Activated T-helper 1 cell treated with anti-CD3 and anti-CD28 coated beads, Interleukin-2, amount 50 U/mL, for 16 hours (primary cell): ENCODE results near the gene CD160.
"Not testable (repeated sequence)": the region's sequence is repeated elsewhere in the genome, so short reads cannot be mapped to it uniquely, and the experiment has no call there.

Experiments used
- DNase-seq, 2 donors: peaks; one replicate each; pipeline ENCODE4 v3.0.0-alpha.2; 2020; ENCODE audit warnings: low read depth in 1 of 2, low spot score in 1 of 2

CD160 gene

GRCh38 chr1:145758116-145758515, 38.8 kb downstream of the CD160 start:
- no peak for DNase-seq

- no peak for DNase-seq
Measured at GRCh38 chr1:145758575-145758974, 39.3 kb downstream of the CD160 start.

GRCh38 chr1:145759721-145760120, 40.4 kb downstream of the CD160 start:
- DNase-seq, result no peak

GRCh38 chr1:145760395-145760949, 41.2 kb downstream of the CD160 start:
- not testable (repeated sequence) for DNase-seq

GRCh38 chr1:145761498-145761897, 42.2 kb downstream of the CD160 start:
- DNase-seq, result not testable (repeated sequence)

GRCh38 chr1:145762001-145762400, 42.7 kb downstream of the CD160 start:
- DNase-seq, result not testable (repeated sequence)

GRCh38 chr1:145764231-145764940, 45.1 kb downstream of the CD160 start:
- not testable (repeated sequence) for DNase-seq

GRCh38 chr1:145765127-145765526, 45.8 kb downstream of the CD160 start:
- DNase-seq, result not testable (repeated sequence)

GRCh38 chr1:145765585-145766360, 46.5 kb downstream of the CD160 start:
- not testable (repeated sequence) for DNase-seq

GRCh38 chr1:145766926-145767325, 47.6 kb downstream of the CD160 start:
- not testable (repeated sequence) for DNase-seq

GRCh38 chr1:145768004-145768403, 48.7 kb downstream of the CD160 start:
- DNase-seq, result not testable (repeated sequence)

- no peak for DNase-seq
Measured at GRCh38 chr1:145771056-145771455, 51.8 kb downstream of the CD160 start.

- DNase-seq, result no peak
Measured at GRCh38 chr1:145773423-145773822, 54.1 kb downstream of the CD160 start.

- no peak for DNase-seq
Measured at GRCh38 chr1:145777357-145778145, 58.3 kb downstream of the CD160 start.

- DNase-seq, result no peak
Measured at GRCh38 chr1:145778146-145778540, 58.8 kb downstream of the CD160 start.

GRCh38 chr1:145782272-145783099, 63.2 kb downstream of the CD160 start:
- DNase-seq, result no peak

- no peak for DNase-seq
Measured at GRCh38 chr1:145784409-145784808, 65.1 kb downstream of the CD160 start.

- no peak for DNase-seq
Measured at GRCh38 chr1:145785547-145785946, 66.2 kb downstream of the CD160 start.

GRCh38 chr1:145786271-145786670, 67.0 kb downstream of the CD160 start:
- DNase-seq, result no peak

GRCh38 chr1:145788580-145788979, 69.3 kb downstream of the CD160 start:
- no peak for DNase-seq
